ENCODE measurements around the gene ENOX1. TPM values are rescaled to one million over a fixed set of nuclear protein-coding genes. Genes with fewer than 3 reads are reported as not detected.

ENOX1 gene
- total and polyA plus RNA-seq, 2 donors (not counting 3 experiments of a cell fraction or from before 2014, with no cell fraction given): 0.17 to 0.97 TPM

GRCh38 chr13:43286751-43287150 is 500.0 kb downstream of the ENOX1 start:
- H3K27ac ChIP-seq (ENCODE audit: insufficient read depth, low read depth, low read length): no peak overlapping the region
- no peak overlapping the region for H3K4me2 ChIP-seq (ENCODE audit: insufficient read depth, low read length)
- H3K27me3 ChIP-seq (ENCODE audit: control insufficient read depth in 2 of 2, insufficient read depth in 2 of 2, low read length in 2 of 2): no peaks in the 10 kb centered on the region
- FAIRE-seq (no peak), DNase-seq (ENCODE audit: low read depth, low spot score) (no peak)
- no TSS peak for BruUV-seq (replicated peaks)
- CTCF ChIA-PET: no interaction called here
- no peaks in the 10 kb centered on the region for H4K20me1 ChIP-seq (replicated peaks; ENCODE audit: control insufficient read depth, extremely low read depth, insufficient read depth, low read length)
- no peaks in the 10 kb centered on the region for H3K9me1 ChIP-seq (replicated peaks; ENCODE audit: control insufficient read depth, extremely low read depth, insufficient read depth, low read length)
- H3K36me3 ChIP-seq (ENCODE audit: control insufficient read depth in 2 of 2, extremely low read depth in 1 of 2, insufficient read depth in 2 of 2, low read length in 2 of 2): no peaks in the 10 kb centered on the region
- peaks cover 10% of the 10 kb centered on the region for H3K4me1 ChIP-seq (ENCODE audit: control insufficient read depth, extremely low read depth, insufficient read depth, low read length)
- H3K9me3 ChIP-seq (replicated peaks; ENCODE audit: control insufficient read depth, insufficient read depth, low read length): no peaks in the 10 kb centered on the region
- H3K9ac ChIP-seq (replicated peaks; ENCODE audit: extremely low read depth, insufficient read depth, low read length): no peak overlapping the region
- POLR2A ChIA-PET: no interaction called here
- H2AFZ ChIP-seq (ENCODE audit: low read depth, low read length): no peak overlapping the region
- intact Hi-C loops (cut with micrococcal nuclease) (no loop called here), dilution Hi-C loops (cut with MboI; ENCODE audit: extremely low pct_ligation_motif_present, low sequenced_read_pairs) (no loop called here)
- no peak for TF ChIP-seq MAX (IDR thresholded peaks at IDR 0.05; ENCODE audit: insufficient read depth, insufficient read length)
- TF ChIP-seq EZH2 (IDR thresholded peaks at IDR 0.05; ENCODE audit: borderline replicate concordance, low read depth, low read length, severe bottlenecking): no peak
- no peak for TF ChIP-seq JUN (IDR thresholded peaks at IDR 0.05; ENCODE audit: borderline replicate concordance, insufficient read depth, insufficient read length, low read depth)
- TF ChIP-seq POLR2AphosphoS5 (IDR thresholded peaks at IDR 0.05; ENCODE audit: insufficient read depth, low read depth, low read length): no peak
- TF ChIP-seq FOS (IDR thresholded peaks at IDR 0.05; ENCODE audit: borderline replicate concordance, insufficient read depth, low read length): no peak
- TF ChIP-seq CTCF (IDR thresholded peaks at IDR 0.05; ENCODE audit: extremely low read depth in 1 of 2, insufficient read depth in 1 of 2, low read depth in 1 of 2, low read length in 2 of 2): no peak
- no peak for TF ChIP-seq GATA2 (IDR thresholded peaks at IDR 0.05; ENCODE audit: insufficient read depth, insufficient read length, low read depth, low read length)
- no peak for TF ChIP-seq POLR2A (IDR thresholded peaks at IDR 0.05; ENCODE audit: low read depth, low read length)
- TF ChIP-seq MYC (IDR thresholded peaks at IDR 0.05; ENCODE audit: low read depth, low read length): no peak
- no peaks in the 10 kb centered on the region for H3K79me2 ChIP-seq (ENCODE audit: control insufficient read depth, insufficient read depth, low read length)
- H3K4me3 ChIP-seq (replicated peaks in 1 of 3; ENCODE audit: insufficient read depth in 1 of 3, low read depth in 1 of 3, low read length in 3 of 3): no peak overlapping the region
